Stimulated activated naive B cell treated with anti-CD40 and anti-IgM and Interleukin-4, amounts not matched to agents 10 μg/mL and 1 μg/mL and 100 μg/mL, for 72 hours (primary cell): ENCODE measurements around the gene TTLL6.

Experiments
- ATAC-seq, 2 donors: fragments of 150-1000 bp; cut with Tn5 transposase; replicated peaks; 2 replicates each; pipeline ENCODE4 v1.10.0; 2021; ENCODE audit warnings: moderate library complexity in 1 of 2
- DNase-seq: peaks from one replicate; pipeline ENCODE4 v3.0.0; 2021
- H3K27ac Mint-ChIP-seq: one replicate; pipeline ENCODE4 v1.8.0; 2022; ENCODE audit warnings: mild to moderate bottlenecking, mixed read lengths
- H3K27me3 Mint-ChIP-seq, 2 donors: one replicate each; pipeline ENCODE4 v1.8.0; 2022; ENCODE audit warnings: mixed read lengths in 2 of 2
- H3K36me3 Mint-ChIP-seq, 2 donors: one replicate each; pipeline ENCODE4 v1.8.0; 2022; ENCODE audit warnings: mixed read lengths in 2 of 2, mild to moderate bottlenecking in 1 of 2
- H3K4me1 Mint-ChIP-seq, 2 donors: one replicate each; pipeline ENCODE4 v1.8.0; 2022; ENCODE audit warnings: mixed read lengths in 2 of 2, mild to moderate bottlenecking in 1 of 2
- H3K4me3 Mint-ChIP-seq, 2 donors: one replicate each; pipeline ENCODE4 v1.8.0; 2022; ENCODE audit warnings: mild to moderate bottlenecking in 2 of 2, mixed read lengths in 2 of 2, moderate library complexity in 1 of 2
- H3K9me3 Mint-ChIP-seq, 2 donors: one replicate each; pipeline ENCODE4 v1.8.0; 2022; ENCODE audit warnings: mixed read lengths in 2 of 2, mild to moderate bottlenecking in 1 of 2

The TTLL6 gene

GRCh38 chr17:48747445-48748363 lies 69.3 kb downstream of the TTLL6 start:
- Mint-ChIP-seq H3K27ac (peak overlapping the region; percentile 65), H3K4me1 (peaks cover 9 to 27% of the 10 kb centered on the region in 2 donors), H3K9me3 (peaks cover 0 to 2% of the 10 kb centered on the region in 2 donors), H3K4me3 (no peak overlapping the region), H3K27me3 (peaks cover 73 to 88% of the 10 kb centered on the region in 2 donors), H3K36me3 (no peaks in the 10 kb centered on the region)
- ATAC-seq (no peak), DNase-seq (no peak)

- peak overlapping the region; percentile 9 to 18 for H3K4me3 Mint-ChIP-seq
- H3K36me3 Mint-ChIP-seq, result no peaks in the 10 kb centered on the region
- peaks cover 9 to 20% of the 10 kb centered on the region in 2 donors for H3K4me1 Mint-ChIP-seq
- H3K27ac Mint-ChIP-seq, result no peak overlapping the region
- ATAC-seq, result no peak
- H3K27me3 Mint-ChIP-seq, result peaks cover 67 to 88% of the 10 kb centered on the region in 2 donors
- peaks cover 0 to 2% of the 10 kb centered on the region in 2 donors for H3K9me3 Mint-ChIP-seq
- DNase-seq, result no peak
These were observed 70.0 kb downstream of the TTLL6 start for GRCh38 chr17:48746916-48747444.

- no peak overlapping the region for H3K4me3 Mint-ChIP-seq
- H3K27me3 Mint-ChIP-seq, result peaks cover 67 to 89% of the 10 kb centered on the region in 2 donors
- no peak overlapping the region for H3K27ac Mint-ChIP-seq
- H3K9me3 Mint-ChIP-seq, result peaks cover 0 to 2% of the 10 kb centered on the region in 2 donors
- no peak for DNase-seq
- H3K36me3 Mint-ChIP-seq, result no peaks in the 10 kb centered on the region
- H3K4me1 Mint-ChIP-seq, result peaks cover 7 to 17% of the 10 kb centered on the region in 2 donors
- no peak for ATAC-seq
These were observed 71.4 kb downstream of the TTLL6 start for GRCh38 chr17:48745381-48746275.

- no peak overlapping the region for H3K27ac Mint-ChIP-seq
- no peak for DNase-seq
These were observed 76.5 kb downstream of the TTLL6 start for GRCh38 chr17:48740537-48740936.

GRCh38 chr17:48738803-48739526 lies 78.1 kb downstream of the TTLL6 start:
- peak overlapping the region; percentile 57 for H3K27ac Mint-ChIP-seq
- DNase-seq (no peak), ATAC-seq (no peak)
- H3K4me1 Mint-ChIP-seq, result peaks cover 8 to 24% of the 10 kb centered on the region in 2 donors
- H3K27me3 Mint-ChIP-seq, result peaks cover 77 to 87% of the 10 kb centered on the region in 2 donors
- peak overlapping the region; percentile 41 to 50 for H3K4me3 Mint-ChIP-seq
- peaks cover 0 to 3% of the 10 kb centered on the region in 2 donors for H3K36me3 Mint-ChIP-seq
- H3K9me3 Mint-ChIP-seq, result peaks cover 0 to 2% of the 10 kb centered on the region in 2 donors

More at GRCh38 chr17:48740537-48740936, 76.5 kb downstream of the TTLL6 start:
- H3K4me3 Mint-ChIP-seq, result no peak overlapping the region
- H3K27me3 Mint-ChIP-seq, result peaks cover 74 to 87% of the 10 kb centered on the region in 2 donors
- peaks cover 0 to 2% of the 10 kb centered on the region in 2 donors for H3K9me3 Mint-ChIP-seq
- no peak for ATAC-seq
- H3K36me3 Mint-ChIP-seq, result peaks cover 0 to 3% of the 10 kb centered on the region in 2 donors
- peaks cover 4 to 16% of the 10 kb centered on the region in 2 donors for H3K4me1 Mint-ChIP-seq

GRCh38 chr17:48738424-48738802 lies 78.6 kb downstream of the TTLL6 start:
- ATAC-seq (no peak), DNase-seq (no peak)
- H3K36me3 Mint-ChIP-seq, result peaks cover 1 to 3% of the 10 kb centered on the region in 2 donors
- peaks cover 0 to 2% of the 10 kb centered on the region in 2 donors for H3K9me3 Mint-ChIP-seq
- H3K4me1 Mint-ChIP-seq, result peaks cover 14 to 29% of the 10 kb centered on the region in 2 donors
- H3K4me3 Mint-ChIP-seq, result no peak overlapping the region
- H3K27ac Mint-ChIP-seq, result no peak overlapping the region
- peaks cover 78 to 87% of the 10 kb centered on the region in 2 donors for H3K27me3 Mint-ChIP-seq

GRCh38 chr17:48737330-48738043 lies 79.5 kb downstream of the TTLL6 start:
- Mint-ChIP-seq H3K4me1 (peaks cover 17 to 38% of the 10 kb centered on the region in 2 donors), H3K36me3 (peaks cover 1 to 3% of the 10 kb centered on the region in 2 donors), H3K27ac (no peak overlapping the region), H3K4me3 (no peak overlapping the region), H3K27me3 (peaks cover 77 to 87% of the 10 kb centered on the region in 2 donors), H3K9me3 (peaks cover 0 to 2% of the 10 kb centered on the region in 2 donors)
- ATAC-seq (no peak), DNase-seq (no peak)

GRCh38 chr17:48735062-48735351 lies 82.0 kb downstream of the TTLL6 start:
- no peak overlapping the region for H3K27ac Mint-ChIP-seq
- H3K4me1 Mint-ChIP-seq, result peaks cover 17 to 38% of the 10 kb centered on the region in 2 donors
- H3K27me3 Mint-ChIP-seq, result peaks cover 79 to 91% of the 10 kb centered on the region in 2 donors
- DNase-seq, result no peak
- H3K9me3 Mint-ChIP-seq, result peaks cover 0 to 2% of the 10 kb centered on the region in 2 donors
- H3K4me3 Mint-ChIP-seq, result no peak overlapping the region
- peaks cover 1 to 3% of the 10 kb centered on the region in 2 donors for H3K36me3 Mint-ChIP-seq
- ATAC-seq, result no peak

GRCh38 chr17:48734333-48735061 lies 82.5 kb downstream of the TTLL6 start:
- Mint-ChIP-seq H3K9me3 (peaks cover 0 to 2% of the 10 kb centered on the region in 2 donors), H3K36me3 (peaks cover 1 to 3% of the 10 kb centered on the region in 2 donors), H3K27me3 (peaks cover 80 to 94% of the 10 kb centered on the region in 2 donors), H3K4me3 (no peak overlapping the region), H3K4me1 (peaks cover 18 to 39% of the 10 kb centered on the region in 2 donors), H3K27ac (no peak overlapping the region)
- ATAC-seq, result no peak
- DNase-seq, result no peak

- peak overlapping the region; percentile 22 to 48 for H3K4me3 Mint-ChIP-seq
- H3K27ac Mint-ChIP-seq, result peak overlapping the region; percentile 49
- ATAC-seq, result no peak
These were observed 83.2 kb downstream of the TTLL6 start for GRCh38 chr17:48733632-48734328.

GRCh38 chr17:48732688-48733629 lies 84.1 kb downstream of the TTLL6 start:
- peaks cover 28 to 43% of the 10 kb centered on the region in 2 donors for H3K4me1 Mint-ChIP-seq
- peak overlapping the region; percentile 49 for H3K27ac Mint-ChIP-seq
- ATAC-seq, result no peak
- peaks cover 79 to 96% of the 10 kb centered on the region in 2 donors for H3K27me3 Mint-ChIP-seq
- H3K9me3 Mint-ChIP-seq, result peaks cover 0 to 2% of the 10 kb centered on the region in 2 donors
- DNase-seq, result no peak
- H3K36me3 Mint-ChIP-seq, result peaks cover 0 to 3% of the 10 kb centered on the region in 2 donors
- peak overlapping the region; percentile 22 to 48 for H3K4me3 Mint-ChIP-seq

More at GRCh38 chr17:48733632-48734328, 83.2 kb downstream of the TTLL6 start:
- H3K27me3 Mint-ChIP-seq, result peaks cover 80 to 94% of the 10 kb centered on the region in 2 donors
- no peak for DNase-seq
- H3K36me3 Mint-ChIP-seq, result peaks cover 0 to 1% of the 10 kb centered on the region in 2 donors
- peaks cover 23 to 38% of the 10 kb centered on the region in 2 donors for H3K4me1 Mint-ChIP-seq
- H3K9me3 Mint-ChIP-seq, result peaks cover 0 to 2% of the 10 kb centered on the region in 2 donors
